Ovary (tissue), 3 donors: ENCODE measurements around the gene NOL6.
"Not testable (repeated sequence)": the region's sequence is repeated elsewhere in the genome, so short reads cannot be mapped to it uniquely, and the experiment has no call there.

Experiments used
- EP300 ChIP-seq: sonication (generic); formaldehyde crosslinking; IDR thresholded peaks from one replicate; pipeline ENCODE4 v1.6.1; 2017; ENCODE audit warnings: antibody characterized with exemption
- POLR2A ChIP-seq: fragments of 450-650 bp; IDR thresholded peaks from one replicate; pipeline ENCODE4 v1.6.1; 2017; ENCODE audit warnings: antibody characterized with exemption, mild to moderate bottlenecking, moderate library complexity
- TF ChIP-seq, protein P1 (sequence below), 3 donors: fragments of 450-650 bp in 2 of 3; fragments of 200-600 bp in 1 of 3; IDR thresholded peaks; one replicate each; pipeline versions ENCODE4 v1.5.1 to v1.8.0; 2016 to 2022; ENCODE audit warnings: antibody characterized with exemption in 3 of 3, mild to moderate bottlenecking in 1 of 3
- donor health status: DM: no; HTN: no; CAD: no.

DNA sequence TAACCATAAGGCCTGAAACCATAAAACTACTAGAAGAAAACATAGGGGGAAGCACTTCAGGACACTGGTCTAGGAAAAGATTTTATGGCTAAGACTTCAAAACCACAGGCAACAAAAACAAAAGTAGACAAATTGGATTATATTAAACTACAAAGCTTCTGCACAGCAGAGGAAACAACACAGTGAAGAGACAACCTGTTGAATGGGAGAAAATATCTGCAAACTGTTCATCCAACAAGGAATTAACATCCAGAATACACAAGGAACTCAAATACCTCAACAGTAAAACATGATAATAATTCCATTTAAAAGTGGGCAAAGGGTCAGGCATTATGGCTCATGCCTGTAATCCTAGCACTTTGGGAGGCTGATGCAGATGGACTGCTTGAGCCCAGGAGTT is 11.6 kb upstream of the NOL6 start:
- TF ChIP-seq EP300, POLR2A: not testable (repeated sequence)
- TF ChIP-seq, protein P1, sequence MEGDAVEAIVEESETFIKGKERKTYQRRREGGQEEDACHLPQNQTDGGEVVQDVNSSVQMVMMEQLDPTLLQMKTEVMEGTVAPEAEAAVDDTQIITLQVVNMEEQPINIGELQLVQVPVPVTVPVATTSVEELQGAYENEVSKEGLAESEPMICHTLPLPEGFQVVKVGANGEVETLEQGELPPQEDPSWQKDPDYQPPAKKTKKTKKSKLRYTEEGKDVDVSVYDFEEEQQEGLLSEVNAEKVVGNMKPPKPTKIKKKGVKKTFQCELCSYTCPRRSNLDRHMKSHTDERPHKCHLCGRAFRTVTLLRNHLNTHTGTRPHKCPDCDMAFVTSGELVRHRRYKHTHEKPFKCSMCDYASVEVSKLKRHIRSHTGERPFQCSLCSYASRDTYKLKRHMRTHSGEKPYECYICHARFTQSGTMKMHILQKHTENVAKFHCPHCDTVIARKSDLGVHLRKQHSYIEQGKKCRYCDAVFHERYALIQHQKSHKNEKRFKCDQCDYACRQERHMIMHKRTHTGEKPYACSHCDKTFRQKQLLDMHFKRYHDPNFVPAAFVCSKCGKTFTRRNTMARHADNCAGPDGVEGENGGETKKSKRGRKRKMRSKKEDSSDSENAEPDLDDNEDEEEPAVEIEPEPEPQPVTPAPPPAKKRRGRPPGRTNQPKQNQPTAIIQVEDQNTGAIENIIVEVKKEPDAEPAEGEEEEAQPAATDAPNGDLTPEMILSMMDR (IDR thresholded peaks at IDR 0.05): not testable (repeated sequence)
